Stimulated activated memory B cell treated with anti-CD40 and anti-IgM and Interleukin-4, amounts not matched to agents 10 μg/mL and 1 μg/mL and 100 μg/mL, for 72 hours (primary cell): ENCODE measurements around the gene OR4A15.

Experiments
- ATAC-seq: fragments of 150-1000 bp; cut with Tn5 transposase; 2 replicates; pipeline ENCODE4 v1.10.0; 2021
- H3K27ac Mint-ChIP-seq: one replicate; pipeline ENCODE4 v1.8.0; 2022; ENCODE audit warnings: mild to moderate bottlenecking, mixed read lengths
- H3K27me3 Mint-ChIP-seq: one replicate; pipeline ENCODE4 v1.8.0; 2022; ENCODE audit warnings: mixed read lengths
- H3K36me3 Mint-ChIP-seq: one replicate; pipeline ENCODE4 v1.8.0; 2022; ENCODE audit warnings: mixed read lengths
- H3K4me1 Mint-ChIP-seq: one replicate; pipeline ENCODE4 v1.8.0; 2022; ENCODE audit warnings: mixed read lengths
- H3K4me3 Mint-ChIP-seq: one replicate; pipeline ENCODE4 v1.8.0; 2022; ENCODE audit warnings: mild to moderate bottlenecking, moderate library complexity, mixed read lengths
- H3K9me3 Mint-ChIP-seq: one replicate; pipeline ENCODE4 v1.8.0; 2022; ENCODE audit warnings: mixed read lengths

OR4A15 gene

DNA sequence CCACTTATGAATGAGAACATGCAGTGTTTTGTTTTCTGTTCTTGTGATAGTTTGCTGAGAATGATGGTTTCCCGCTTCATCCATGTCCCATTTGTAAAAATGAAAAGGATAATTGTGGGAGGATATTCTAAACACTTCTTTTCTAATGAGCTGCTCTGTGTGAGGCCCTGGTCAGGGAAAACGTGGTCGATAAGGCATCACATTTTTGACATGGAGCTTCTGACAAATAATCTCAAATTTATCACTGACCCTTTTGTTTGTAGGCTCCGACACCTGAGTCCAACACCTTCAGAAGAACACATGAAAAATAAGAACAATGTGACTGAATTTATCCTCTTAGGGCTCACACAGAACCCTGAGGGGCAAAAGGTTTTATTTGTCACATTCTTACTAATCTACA, at the start of gene OR4A15:
Gene OR4A15, plus strand, starts transcription at position 301 of the 400 bp plus-strand sequence. Its CDS starts 0 bp downstream, at position 301.
- Mint-ChIP-seq H3K9me3 (peaks cover 2% of the 10 kb centered on the region), H3K27me3 (no peaks in the 10 kb centered on the region), H3K4me1 (no peaks in the 10 kb centered on the region), H3K36me3 (no peaks in the 10 kb centered on the region), H3K4me3 (no peak within 1 kb of the TSS), H3K27ac (no peak within 1 kb of the TSS)
- no peak for ATAC-seq

DNA sequence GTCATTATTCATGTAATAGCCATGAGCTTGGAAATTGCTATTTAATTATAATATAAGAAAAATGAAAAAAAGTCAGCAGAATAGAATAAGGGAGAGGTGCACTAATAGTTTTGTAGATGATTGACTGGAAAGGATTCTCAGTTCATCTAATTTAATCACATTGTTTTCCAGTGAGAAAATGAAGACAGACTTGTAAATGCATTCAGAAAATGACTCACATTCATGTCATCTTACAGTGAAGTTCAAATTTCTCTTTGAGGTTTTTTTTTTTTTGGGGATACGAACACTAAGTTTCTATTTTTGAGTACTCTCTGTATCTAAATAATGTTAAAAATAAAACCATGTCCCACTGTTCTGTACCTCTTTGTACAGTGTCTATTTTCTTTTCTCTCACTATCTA, 43.3 kb upstream of the OR4A15 start:
- H3K4me3 Mint-ChIP-seq = no peak overlapping the region
- no peak overlapping the region for H3K27ac Mint-ChIP-seq
- ATAC-seq = no peak
- H3K27me3 Mint-ChIP-seq = no peaks in the 10 kb centered on the region
- peaks cover 7% of the 10 kb centered on the region for H3K9me3 Mint-ChIP-seq
- H3K36me3 Mint-ChIP-seq = no peaks in the 10 kb centered on the region
- H3K4me1 Mint-ChIP-seq = no peaks in the 10 kb centered on the region

- Mint-ChIP-seq H3K4me1 (no peaks in the 10 kb centered on the region), H3K4me3 (no peak within 1 kb of the TSS), H3K36me3 (no peaks in the 10 kb centered on the region), H3K27ac (no peak within 1 kb of the TSS), H3K27me3 (no peaks in the 10 kb centered on the region), H3K9me3 (peaks cover 10% of the 10 kb centered on the region)
- no peak for ATAC-seq
These were observed 24.9 kb upstream of the OR4A15 start, which contains the start of gene OR4A16 for GRCh38 chr11:55342901-55343300. Gene OR4A16 (plus strand): TSS chr11:55343201. CDS start chr11:55343201, 0 bp downstream.

DNA sequence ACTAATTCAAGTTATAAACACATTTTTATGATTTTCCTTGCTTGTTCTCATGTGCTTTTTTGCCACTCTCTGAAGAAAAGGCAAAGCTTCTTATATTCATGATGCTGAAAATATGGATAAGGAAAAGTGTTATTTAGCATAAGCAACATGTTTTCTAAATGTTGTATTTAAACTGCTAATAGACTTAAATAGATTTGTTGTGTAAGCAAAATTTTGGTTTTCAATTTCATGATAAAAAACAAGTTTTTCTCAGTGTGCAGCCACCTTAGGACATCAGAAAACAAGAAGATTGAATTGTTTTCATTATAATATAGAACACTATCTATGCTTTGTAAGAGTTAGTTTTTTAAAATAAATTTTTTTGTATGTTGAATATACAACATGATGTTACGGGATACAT, 22.5 kb upstream of the OR4A15 start:
- H3K36me3 Mint-ChIP-seq = no peaks in the 10 kb centered on the region
- H3K27me3 Mint-ChIP-seq = no peaks in the 10 kb centered on the region
- no peak overlapping the region for H3K4me3 Mint-ChIP-seq
- peaks cover 9% of the 10 kb centered on the region for H3K9me3 Mint-ChIP-seq
- no peaks in the 10 kb centered on the region for H3K4me1 Mint-ChIP-seq
- H3K27ac Mint-ChIP-seq = no peak overlapping the region
- ATAC-seq = no peak

GRCh38 chr11:55349032-55349431, 18.7 kb upstream of the OR4A15 start:
- Mint-ChIP-seq H3K36me3 (no peaks in the 10 kb centered on the region), H3K27me3 (no peaks in the 10 kb centered on the region), H3K27ac (no peak overlapping the region), H3K9me3 (peaks cover 6% of the 10 kb centered on the region), H3K4me3 (no peak overlapping the region), H3K4me1 (no peaks in the 10 kb centered on the region)
- no peak for ATAC-seq

GRCh38 chr11:55357560-55358184, 10.1 kb upstream of the OR4A15 start:
- Mint-ChIP-seq H3K36me3 (no peaks in the 10 kb centered on the region), H3K27me3 (no peaks in the 10 kb centered on the region)

DNA sequence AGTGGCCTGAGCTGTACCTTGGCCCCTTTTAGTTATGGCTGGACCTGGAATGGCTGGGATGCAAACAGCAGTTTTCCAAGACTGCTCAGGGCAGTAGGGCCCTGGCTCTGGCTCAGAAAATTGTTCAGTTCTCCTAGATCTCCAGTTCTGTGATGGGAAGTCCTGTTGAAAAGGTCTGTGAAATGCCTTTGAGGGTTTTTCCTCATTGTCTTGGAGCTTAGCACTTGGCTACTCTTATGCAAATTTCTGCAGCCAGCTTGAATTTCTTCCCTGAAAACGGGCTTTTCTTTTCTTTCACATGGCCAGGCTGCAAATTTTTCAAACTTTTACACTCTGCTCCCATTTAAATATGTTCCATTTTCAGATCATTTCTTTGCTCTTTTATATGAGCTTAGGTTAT, 33.2 kb downstream of the OR4A15 start:
- no peak for ATAC-seq
- peaks cover 9% of the 10 kb centered on the region for H3K9me3 Mint-ChIP-seq
- H3K27ac Mint-ChIP-seq = no peak overlapping the region
- no peaks in the 10 kb centered on the region for H3K27me3 Mint-ChIP-seq
- no peaks in the 10 kb centered on the region for H3K4me1 Mint-ChIP-seq
- H3K4me3 Mint-ChIP-seq = no peak overlapping the region
- no peaks in the 10 kb centered on the region for H3K36me3 Mint-ChIP-seq

More at GRCh38 chr11:55357560-55358184, 10.1 kb upstream of the OR4A15 start:
- no peak overlapping the region for H3K4me3 Mint-ChIP-seq
- H3K4me1 Mint-ChIP-seq = no peaks in the 10 kb centered on the region
- ATAC-seq = no peak
- H3K27ac Mint-ChIP-seq = no peak overlapping the region
- peaks cover 7% of the 10 kb centered on the region for H3K9me3 Mint-ChIP-seq
